H1 (cell line): ENCODE results near the gene FBXO11. TPM values are rescaled to one million over a fixed set of nuclear protein-coding genes. Genes with fewer than 3 reads are reported as not detected.

Experiments
- E2F6 ChIP-seq: IDR thresholded peaks from 2 replicates; pipeline ENCODE4 v1.6.1; 2012; ENCODE audit warnings: inconsistent platforms
- FOSL1 ChIP-seq: IDR thresholded peaks from 2 replicates; pipeline ENCODE4 v1.6.1; 2011; ENCODE audit warnings: mild to moderate bottlenecking, low read depth, low read length, moderate library complexity; ENCODE audit not compliant: insufficient read depth
- MAX ChIP-seq: IDR thresholded peaks from 2 replicates; pipeline ENCODE4 v1.6.1; 2012; ENCODE audit warnings: inconsistent platforms
- RAD21 ChIP-seq, 2 experiments: IDR thresholded peaks in 1 of 2; conservative IDR thresholded peaks in 1 of 2; 2 replicates each; pipeline ENCODE4 v1.6.1; 2011; ENCODE audit warnings: low read depth in 2 of 2, low read length in 2 of 2, improper control_type of control experiment in 1 of 2, inconsistent platforms in 1 of 2, mild to moderate bottlenecking in 1 of 2, moderate library complexity in 1 of 2
- polyA plus RNA-seq, 7 experiments: library from polyadenylated mRNA; depleted of rRNA in 3 of 7; stranded (reverse) in 5 of 7; unstranded in 2 of 7; fragments of >200 nt in 5 of 7; fragments of 200-250 nt in 2 of 7; gene quantifications; 1 replicate in 5 of 7; 2 replicates in 1 of 7; 4 replicates in 1 of 7; pipeline versions ENCODE4 v1.2.1 to v1.2.3, GENCODE V29; 2011 to 2013; ENCODE audit warnings: missing spikeins in 2 of 7, mixed read lengths in 2 of 7
- total RNA-seq: library from RNA; stranded (reverse); fragmentation: NEBNext Ultra II Directional; extraction: Animal tissue kit (Norgen Biotek cat#: 25700); gene quantifications from 2 replicates; pipeline ENCODE4 v1.2.1, GENCODE V29; 2021

FBXO11 gene
- total and polyA plus RNA-seq, 2 of the 8 experiments (the other 6 are each of a cell fraction or from before 2014, with no cell fraction given): 21.7 to 57.3 TPM

GRCh38 chr2:47822518-47822917 lies 83.8 kb downstream of the FBXO11 start (continued):
- TF ChIP-seq E2F6: no peak
- no peak for TF ChIP-seq FOSL1
- TF ChIP-seq RAD21 (IDR thresholded peaks at IDR 0.05 in 1 of 2, conservative IDR thresholded peaks at IDR 0.05 in 1 of 2; ENCODE audit: low read depth in 2 of 2, low read length in 2 of 2): no peak
- TF ChIP-seq MAX: no peak
